Measurements from ENCODE around the gene MYO18B.

Gene MYO18B

GRCh38 chr22:26057731-26058130, 315.7 kb downstream of the MYO18B start:
- no peaks in the 10 kb centered on the region for H3K4me1 Mint-ChIP-seq
- no peaks in the 10 kb centered on the region for H3K9me3 Mint-ChIP-seq
- no peak overlapping the region for H3K27ac Mint-ChIP-seq
- peaks cover 19% of the 10 kb centered on the region for H3K27me3 Mint-ChIP-seq
- no peak overlapping the region for H3K4me3 Mint-ChIP-seq
- no peaks in the 10 kb centered on the region for H3K36me3 Mint-ChIP-seq

GRCh38 chr22:26064048-26064447, 322.1 kb downstream of the MYO18B start:
- H3K9me3 Mint-ChIP-seq = no peaks in the 10 kb centered on the region
- H3K27ac Mint-ChIP-seq = no peak overlapping the region
- H3K4me1 Mint-ChIP-seq = no peaks in the 10 kb centered on the region
- H3K27me3 Mint-ChIP-seq = peaks cover 22% of the 10 kb centered on the region
- H3K4me3 Mint-ChIP-seq = no peak overlapping the region
- no peaks in the 10 kb centered on the region for H3K36me3 Mint-ChIP-seq

GRCh38 chr22:26065847-26066246, 323.9 kb downstream of the MYO18B start:
- Mint-ChIP-seq H3K9me3 (peaks cover 3% of the 10 kb centered on the region), H3K27me3 (peaks cover 22% of the 10 kb centered on the region), H3K4me3 (no peak overlapping the region), H3K27ac (no peak overlapping the region), H3K4me1 (no peaks in the 10 kb centered on the region), H3K36me3 (no peaks in the 10 kb centered on the region)

- Mint-ChIP-seq H3K4me3 (no peak overlapping the region), H3K4me1 (no peaks in the 10 kb centered on the region), H3K27ac (no peak overlapping the region), H3K36me3 (no peaks in the 10 kb centered on the region), H3K27me3 (peaks cover 21% of the 10 kb centered on the region), H3K9me3 (peaks cover 3% of the 10 kb centered on the region)
Observed at GRCh38 chr22:26066534-26066933, 324.5 kb downstream of the MYO18B start.

GRCh38 chr22:26068571-26068970, 326.6 kb downstream of the MYO18B start:
- H3K27ac Mint-ChIP-seq = no peak overlapping the region
- H3K4me1 Mint-ChIP-seq = no peaks in the 10 kb centered on the region
- H3K27me3 Mint-ChIP-seq = peaks cover 18% of the 10 kb centered on the region
- H3K9me3 Mint-ChIP-seq = peaks cover 3% of the 10 kb centered on the region
- H3K4me3 Mint-ChIP-seq = no peak overlapping the region
- H3K36me3 Mint-ChIP-seq = no peaks in the 10 kb centered on the region

- peaks cover 3% of the 10 kb centered on the region for H3K9me3 Mint-ChIP-seq
- H3K36me3 Mint-ChIP-seq = no peaks in the 10 kb centered on the region
- H3K27ac Mint-ChIP-seq = no peak overlapping the region
- H3K4me3 Mint-ChIP-seq = no peak overlapping the region
- H3K4me1 Mint-ChIP-seq = no peaks in the 10 kb centered on the region
- peaks cover 13% of the 10 kb centered on the region for H3K27me3 Mint-ChIP-seq
Observed at GRCh38 chr22:26072621-26073020, 330.6 kb downstream of the MYO18B start.

- Mint-ChIP-seq H3K9me3 (peaks cover 3% of the 10 kb centered on the region), H3K27ac (no peak overlapping the region), H3K4me3 (no peak overlapping the region), H3K4me1 (no peaks in the 10 kb centered on the region), H3K36me3 (no peaks in the 10 kb centered on the region), H3K27me3 (peaks cover 8% of the 10 kb centered on the region)
Observed at GRCh38 chr22:26075251-26075650, 333.3 kb downstream of the MYO18B start.

- Mint-ChIP-seq H3K27me3 (peaks cover 3% of the 10 kb centered on the region), H3K4me1 (no peaks in the 10 kb centered on the region), H3K36me3 (no peaks in the 10 kb centered on the region), H3K9me3 (no peaks in the 10 kb centered on the region), H3K27ac (no peak overlapping the region), H3K4me3 (no peak overlapping the region)
Observed at GRCh38 chr22:26079009-26079408, 337.0 kb downstream of the MYO18B start.

All from activated naive CD4-positive, alpha-beta T cell treated with anti-CD3 and anti-CD28 coated beads, Interleukin-2, amount 50 U/mL, for 24 hours (primary cell).